ENCODE measurements around the gene DKK2.
"Not testable (repeated sequence)": the region's sequence is repeated elsewhere in the genome, so short reads cannot be mapped to it uniquely, and the experiment has no call there.

DKK2 gene

DNA sequence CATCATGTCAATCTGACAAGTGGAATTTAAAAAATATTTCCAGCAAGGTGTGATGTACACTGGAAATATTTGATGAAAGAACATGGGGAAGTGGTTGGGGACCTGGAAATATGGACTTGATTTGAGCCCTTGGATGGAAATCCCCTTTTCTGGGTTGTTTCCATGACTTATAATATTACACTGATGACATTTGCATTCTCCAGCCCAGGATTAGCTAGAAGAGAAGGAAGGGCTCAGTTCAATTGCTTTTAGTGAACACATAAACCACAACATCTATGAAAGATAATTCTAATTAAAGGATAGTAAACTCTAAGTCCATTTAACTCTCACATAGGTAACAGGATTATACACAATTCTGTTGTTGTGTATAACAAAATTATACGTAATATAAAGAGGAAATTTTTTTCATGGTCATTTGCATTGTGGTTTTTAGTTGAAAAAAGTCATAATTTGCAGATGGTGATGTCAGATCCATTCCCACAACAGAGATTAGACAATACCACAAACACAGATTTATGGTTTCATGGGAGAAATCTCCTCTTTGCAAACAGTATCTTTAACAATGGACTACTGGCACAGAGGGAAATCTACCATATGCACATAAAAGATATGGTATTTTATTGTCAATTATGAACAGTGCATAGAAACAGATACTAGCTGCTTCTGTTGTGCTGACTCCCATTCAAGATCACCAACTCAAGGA, 126.5 kb downstream of the DKK2 start:
- DNase-seq, result no peak

DNA sequence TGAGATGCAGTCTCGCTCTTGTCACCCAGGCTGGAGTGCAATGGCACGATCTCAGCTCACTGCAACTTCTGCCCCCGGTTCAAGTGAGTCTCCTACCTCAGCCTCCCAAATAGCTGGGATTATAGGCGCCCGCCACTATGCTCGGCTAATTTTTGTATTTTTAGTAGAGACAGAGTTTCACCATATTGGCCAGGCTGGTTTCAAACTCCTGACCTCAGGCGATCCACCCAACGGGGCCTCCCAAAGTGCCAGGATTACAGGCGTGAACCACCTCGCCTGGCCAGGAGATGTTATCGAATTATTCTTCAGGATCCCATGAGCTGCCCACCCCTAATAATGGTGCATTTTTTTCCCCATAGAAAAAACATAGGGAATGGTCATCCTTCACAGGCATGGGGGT, 128.1 kb downstream of the DKK2 start:
- not testable (repeated sequence) for DNase-seq

DNA sequence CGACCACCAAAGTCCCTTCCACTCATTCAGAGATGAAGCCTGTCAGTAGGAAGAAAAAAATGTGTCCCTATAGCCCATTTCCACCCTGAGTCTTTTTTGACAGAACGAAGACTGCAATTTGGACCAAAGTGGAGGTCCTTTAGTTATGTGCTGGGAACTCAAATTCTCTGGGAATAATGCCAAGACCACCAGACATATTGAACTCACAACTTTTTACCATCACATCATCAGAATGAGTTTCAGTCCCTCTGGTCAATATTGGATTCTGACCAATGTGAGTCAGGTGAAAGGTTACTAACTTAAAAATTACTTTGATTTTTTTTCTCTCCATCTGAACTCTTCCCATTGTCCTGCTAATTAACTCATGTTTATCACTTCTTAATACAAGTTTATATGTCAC, 128.9 kb downstream of the DKK2 start:
- no peak for DNase-seq

DNA sequence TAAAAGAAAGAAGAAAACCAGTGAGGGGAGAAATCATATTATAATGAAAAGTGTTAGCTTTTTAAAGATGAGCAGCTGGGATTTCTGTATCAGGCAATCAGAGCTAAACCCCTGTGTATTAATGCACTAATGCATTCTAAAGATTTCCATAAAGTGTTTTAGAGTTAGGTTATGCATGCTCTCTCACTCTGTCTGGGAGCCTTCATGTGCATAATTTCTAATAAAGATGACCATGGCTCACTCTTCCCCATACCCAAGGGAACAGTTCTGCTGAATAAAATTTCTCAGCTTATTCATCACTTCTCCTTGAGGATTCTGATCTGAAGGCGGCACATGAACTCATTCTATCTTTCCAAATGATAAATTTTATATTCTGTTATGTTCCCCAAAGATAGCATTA, 129.4 kb downstream of the DKK2 start:
- no peak for DNase-seq

DNA sequence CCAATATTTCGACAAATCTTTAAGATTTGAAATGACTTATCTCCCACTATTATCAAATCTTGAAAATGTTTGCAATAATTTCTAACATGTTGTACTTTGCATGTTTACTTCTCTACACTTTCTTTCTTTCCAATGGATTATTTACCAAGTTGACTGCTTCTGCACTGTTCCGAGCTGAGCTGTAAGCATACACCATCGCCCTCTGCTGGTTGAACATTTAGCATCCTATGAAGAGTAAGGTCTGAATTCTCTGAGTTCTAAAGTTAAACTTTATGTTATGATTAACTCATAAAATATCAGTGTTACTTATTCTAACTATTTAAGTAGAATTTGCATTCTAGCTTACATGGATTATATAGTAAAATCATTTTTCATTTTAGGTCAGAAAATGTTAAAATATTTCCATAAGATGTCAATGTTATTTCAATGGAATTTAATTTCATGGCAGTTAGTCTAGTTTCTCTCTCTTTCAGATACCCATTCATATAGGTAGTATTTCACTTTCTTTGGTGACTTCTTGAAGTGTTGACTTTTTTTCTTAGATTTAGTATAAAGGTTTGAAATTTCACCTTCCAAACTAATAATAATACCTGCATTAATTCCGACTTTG, 137.4 kb downstream of the DKK2 start:
- no peak for DNase-seq

DNA sequence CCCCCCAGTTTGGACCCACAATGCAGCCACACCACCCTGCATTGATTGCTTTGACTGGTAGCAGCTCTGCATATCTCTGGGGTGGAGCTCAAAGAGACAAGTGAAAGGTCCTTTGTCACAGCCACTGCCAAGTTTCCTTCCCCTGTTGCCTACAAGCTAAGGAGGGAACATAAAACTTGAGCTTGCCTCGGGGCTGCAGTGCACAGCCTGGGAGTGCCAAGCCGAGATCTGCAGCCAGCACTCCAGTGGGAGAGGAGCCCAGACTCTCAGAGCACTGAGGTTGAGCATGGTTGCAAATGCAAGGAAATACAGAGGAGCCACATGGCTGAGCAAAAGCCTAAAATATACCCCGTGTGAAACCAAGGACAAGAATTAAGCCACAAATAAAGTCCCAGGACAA, 142.2 kb downstream of the DKK2 start:
- no peak for DNase-seq

DNA sequence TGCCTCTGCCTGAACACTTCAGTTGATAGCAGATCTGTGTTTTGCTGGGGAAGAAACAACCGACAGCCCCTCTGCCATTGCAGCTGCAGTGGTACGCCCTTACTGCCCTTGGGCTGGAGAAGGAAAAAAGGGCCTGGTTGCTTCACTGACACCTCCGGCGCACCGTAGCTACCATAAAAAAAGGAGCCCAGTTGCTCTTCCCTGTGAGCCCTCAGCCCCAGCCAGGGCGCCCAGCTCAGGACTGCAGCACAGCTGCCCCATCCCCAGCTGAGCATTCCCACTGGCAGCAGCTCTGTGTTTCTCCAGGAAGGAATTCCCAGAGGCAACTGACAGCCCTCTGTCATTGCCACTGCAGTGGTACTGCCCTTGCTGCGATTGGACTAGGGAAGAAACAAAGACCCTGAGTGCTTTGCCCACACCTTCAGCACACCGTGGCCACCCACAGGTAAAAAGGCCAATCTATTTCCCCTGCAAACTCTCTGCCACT, 142.7 kb downstream of the DKK2 start:
- DNase-seq, result no peak

DNA sequence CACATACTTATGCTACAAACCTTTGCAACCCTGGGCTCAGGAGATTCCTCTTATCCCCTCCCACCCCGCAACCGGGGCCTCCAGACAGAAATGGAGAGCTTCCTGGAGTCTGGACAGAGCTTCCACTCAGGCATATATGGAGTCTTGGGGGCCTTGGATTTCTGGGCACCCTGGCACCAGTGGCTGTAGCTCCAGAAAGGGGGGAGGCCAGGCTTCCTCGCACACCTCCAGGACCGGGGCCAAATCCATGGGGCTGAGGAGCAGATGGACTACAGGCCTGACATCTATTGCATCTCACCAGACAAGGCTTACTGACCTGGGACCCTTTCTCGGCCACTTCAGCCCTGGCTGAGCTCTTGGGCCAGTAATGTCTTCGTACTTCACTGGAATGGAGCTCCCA, 143.3 kb downstream of the DKK2 start:
- DNase-seq, result no peak

DNA sequence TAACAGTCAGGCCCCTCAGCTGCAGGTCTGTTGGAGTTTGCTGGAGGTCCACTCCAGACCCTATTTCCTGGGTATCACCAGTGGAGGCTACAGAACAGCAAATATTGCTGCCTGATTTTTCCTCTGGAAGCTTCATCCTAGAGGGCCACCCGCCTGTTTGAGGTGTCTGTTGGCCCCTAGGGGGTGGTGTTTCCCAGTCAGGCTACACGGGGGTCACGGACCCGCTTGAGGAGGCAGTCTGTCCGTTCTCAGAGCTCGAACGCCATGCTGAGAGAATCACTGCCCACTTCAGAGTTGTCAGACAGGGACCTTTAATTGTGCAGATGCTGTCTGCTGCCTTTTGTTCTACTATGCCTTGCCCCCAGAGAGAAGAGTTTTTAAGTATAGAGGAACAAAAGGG, 160.8 kb downstream of the DKK2 start:
- DNase-seq, result no peak
